ENCODE measurements around the gene SPOCK3.
A peak's percentile ranks its signal among the peaks of the same experiment; 100 is the strongest.
"Not testable (repeated sequence)": the region's sequence is repeated elsewhere in the genome, so short reads cannot be mapped to it uniquely, and the experiment has no call there.

The SPOCK3 gene

GRCh38 chr4:167234316-167234881 lies at the start of gene SPOCK3:
TSS of gene SPOCK3 (minus strand) at chr4:167234494.
- no peak for FAIRE-seq

GRCh38 chr4:167282171-167282864 lies 48.0 kb upstream of the SPOCK3 start:
- FAIRE-seq, result no peak

GRCh38 chr4:167281545-167281944 lies 47.3 kb upstream of the SPOCK3 start:
- not testable (repeated sequence) for FAIRE-seq

- FAIRE-seq, result no peak
Measured at GRCh38 chr4:167274351-167274750, 40.1 kb upstream of the SPOCK3 start.

GRCh38 chr4:167265231-167265630 lies 30.9 kb upstream of the SPOCK3 start:
- no peak for FAIRE-seq

GRCh38 chr4:167248271-167248670 lies 14.0 kb upstream of the SPOCK3 start:
- FAIRE-seq, result no peak

- no peak for FAIRE-seq
Measured at GRCh38 chr4:167239627-167240026, 5.3 kb upstream of the SPOCK3 start.

GRCh38 chr4:167238226-167238625 lies 3.9 kb upstream of the SPOCK3 start:
- FAIRE-seq, result no peak

GRCh38 chr4:167233685-167234315 lies 494 bp downstream of the SPOCK3 start:
- FAIRE-seq, result no peak

GRCh38 chr4:167232805-167233684 lies 1.2 kb downstream of the SPOCK3 start:
- no peak for FAIRE-seq

- FAIRE-seq, result no peak
Measured at GRCh38 chr4:167230744-167231143, 3.5 kb downstream of the SPOCK3 start.

GRCh38 chr4:167222099-167222498 lies 12.2 kb downstream of the SPOCK3 start:
- no peak for FAIRE-seq

GRCh38 chr4:167221084-167221483 lies 13.2 kb downstream of the SPOCK3 start:
- FAIRE-seq, result no peak

GRCh38 chr4:167218022-167218608 lies 16.2 kb downstream of the SPOCK3 start:
- no peak for FAIRE-seq

- peak; percentile 96 for FAIRE-seq
Measured at GRCh38 chr4:167216783-167217182, 17.5 kb downstream of the SPOCK3 start.

- FAIRE-seq, result no peak
Measured at GRCh38 chr4:167210166-167210565, 24.1 kb downstream of the SPOCK3 start.

- FAIRE-seq, result no peak
Measured at GRCh38 chr4:167196344-167197012, 37.8 kb downstream of the SPOCK3 start.

GRCh38 chr4:167190379-167190778 lies 43.9 kb downstream of the SPOCK3 start:
- no peak for FAIRE-seq

- no peak for FAIRE-seq
Measured at GRCh38 chr4:167185465-167185864, 48.8 kb downstream of the SPOCK3 start.

GRCh38 chr4:167183036-167183435 lies 51.3 kb downstream of the SPOCK3 start:
- no peak for FAIRE-seq

- no peak for FAIRE-seq
Measured at GRCh38 chr4:167177925-167178324, 56.4 kb downstream of the SPOCK3 start.

- no peak for FAIRE-seq
Measured at GRCh38 chr4:167176723-167177367, 57.4 kb downstream of the SPOCK3 start.

All from endometrium (tissue), 2 donors.